Left renal cortex interstitium (tissue), 4 donors: ENCODE results near the gene DPP10. TPM values are rescaled to one million over a fixed set of nuclear protein-coding genes. Genes with fewer than 3 reads are reported as not detected.
"Not testable (repeated sequence)": the region's sequence is repeated elsewhere in the genome, so short reads cannot be mapped to it uniquely, and the experiment has no call there.

ENCODE experiments used
- DNase-seq, 4 donors: peaks; one replicate each; pipeline ENCODE4 v3.0.0-alpha.2; 2013; ENCODE audit warnings: low read depth in 4 of 4, low spot score in 2 of 4, missing footprints in 1 of 4
- polyA plus RNA-seq, 4 donors: library from polyadenylated mRNA; unstranded; fragments of 120-200 nt; gene quantifications; one replicate each; pipeline ENCODE4 v1.2.1, GENCODE V29; 2013; ENCODE audit not compliant: insufficient read length in 4 of 4

The DPP10 gene
- polyA plus RNA-seq, 4 donors, result 12.0 to 14.9 (median 13.1) TPM

GRCh38 chr2:114700440-114700839 is 258.0 kb downstream of the DPP10 start:
- no peak for DNase-seq

DNA sequence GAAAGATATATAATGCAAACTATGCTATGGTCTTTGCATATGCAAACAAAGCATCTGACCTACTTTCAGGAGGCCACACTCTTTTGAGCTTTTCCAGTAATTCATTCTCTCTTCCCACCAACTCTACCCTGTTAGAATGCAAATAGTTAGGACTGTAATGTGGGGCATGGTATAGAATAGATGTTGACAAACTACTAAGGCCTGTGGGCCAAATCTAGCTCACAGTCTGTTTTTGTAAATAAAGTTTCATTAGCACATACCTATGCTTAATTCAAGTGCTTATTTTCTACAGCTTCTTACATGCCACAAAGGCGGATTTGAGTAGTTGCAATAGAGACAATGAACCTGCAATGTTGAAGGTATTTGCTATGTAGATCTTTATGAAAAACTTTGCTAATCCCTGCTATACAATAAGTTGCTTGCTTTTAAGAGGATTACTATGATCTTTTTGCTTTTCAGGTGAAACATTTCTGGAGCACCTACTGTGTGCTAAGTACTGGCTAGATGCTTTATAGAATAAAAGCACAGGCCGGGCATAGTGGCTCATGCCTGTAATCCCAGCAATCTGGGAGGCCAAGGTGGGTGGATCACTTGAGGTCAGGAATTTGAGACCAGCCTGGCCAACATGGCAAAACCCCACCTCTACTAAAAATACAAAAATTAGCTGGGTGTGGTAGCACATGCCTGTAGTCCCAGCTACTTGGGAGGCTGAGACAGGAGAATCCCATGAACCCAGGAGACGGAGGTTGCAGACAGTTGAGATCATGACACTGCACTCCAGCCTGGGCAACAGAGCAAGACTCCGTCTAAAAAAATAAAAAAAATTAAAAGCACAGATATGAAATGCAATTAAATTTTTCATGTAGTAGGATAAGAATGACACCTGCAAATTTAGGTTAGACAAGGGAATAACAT is 267.8 kb downstream of the DPP10 start:
- no peak for DNase-seq

DNA sequence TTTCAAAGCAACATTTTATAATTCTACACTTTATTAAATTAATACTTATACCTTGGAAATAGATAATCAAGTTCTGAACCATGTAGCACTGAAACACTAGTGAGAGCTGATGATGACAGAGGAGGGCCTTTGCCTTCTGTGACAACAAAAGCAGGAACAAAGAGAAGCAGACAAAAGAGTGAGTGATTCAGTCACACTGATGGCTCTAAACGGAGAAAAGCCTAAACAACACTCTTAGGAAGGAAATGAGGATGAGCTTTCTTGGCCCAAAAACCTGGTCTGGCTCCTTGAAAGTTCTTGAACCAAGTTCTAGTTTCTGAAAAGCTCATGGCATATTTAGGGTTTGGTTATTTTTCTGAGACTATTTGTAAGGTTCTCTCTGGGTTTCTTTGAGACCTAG is 271.9 kb downstream of the DPP10 start:
- no peak for DNase-seq

- no peak for DNase-seq
Observed at GRCh38 chr2:114717049-114717448, 274.6 kb downstream of the DPP10 start.

- DNase-seq, result no peak
Observed at GRCh38 chr2:114724454-114724853, 282.0 kb downstream of the DPP10 start.

DNA sequence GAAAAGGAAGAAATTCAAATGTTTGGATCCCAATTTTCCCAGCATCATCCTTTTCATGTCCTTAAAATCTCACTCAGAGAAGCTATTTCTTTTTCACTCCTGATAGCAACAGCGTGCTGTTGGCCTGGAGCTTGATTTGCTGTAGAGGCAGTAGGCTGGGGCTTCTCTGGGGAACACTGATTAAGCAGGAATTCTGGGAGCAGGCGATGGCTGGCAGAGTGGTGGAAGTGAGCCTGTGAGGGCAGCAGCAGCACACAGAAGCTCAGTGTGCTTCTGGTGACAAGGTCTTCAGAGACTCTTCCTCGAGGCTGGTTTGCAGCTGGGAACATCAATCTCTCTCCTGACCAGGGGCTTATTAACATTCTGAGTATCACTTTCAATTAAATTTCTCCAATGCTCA is 284.6 kb downstream of the DPP10 start:
- DNase-seq, result no peak

DNA sequence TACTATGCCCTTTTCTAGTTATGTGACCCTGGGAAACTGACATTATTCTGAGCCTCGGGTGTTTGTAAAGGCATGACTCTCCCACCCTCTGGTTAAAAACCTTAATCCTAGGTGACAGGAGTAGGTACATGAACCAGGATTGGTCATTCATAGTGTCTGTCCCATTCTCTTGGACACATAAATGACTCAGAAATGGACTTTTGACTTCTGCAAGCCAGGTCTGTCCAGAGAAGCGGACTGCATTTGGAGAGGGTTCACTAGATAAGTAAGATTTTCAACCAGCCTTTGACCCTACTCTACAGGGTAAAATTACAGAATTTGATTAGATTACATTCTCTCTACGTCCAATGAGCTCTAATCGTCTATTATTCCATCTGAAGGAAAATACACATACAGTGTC is 285.9 kb downstream of the DPP10 start:
- DNase-seq, result no peak

- DNase-seq, result no peak
Observed at GRCh38 chr2:114729026-114729425, 286.6 kb downstream of the DPP10 start.

GRCh38 chr2:114735126-114735525 is 292.7 kb downstream of the DPP10 start:
- DNase-seq, result no peak

- DNase-seq, result no peak
Observed at GRCh38 chr2:114742245-114742644, 299.8 kb downstream of the DPP10 start.

DNA sequence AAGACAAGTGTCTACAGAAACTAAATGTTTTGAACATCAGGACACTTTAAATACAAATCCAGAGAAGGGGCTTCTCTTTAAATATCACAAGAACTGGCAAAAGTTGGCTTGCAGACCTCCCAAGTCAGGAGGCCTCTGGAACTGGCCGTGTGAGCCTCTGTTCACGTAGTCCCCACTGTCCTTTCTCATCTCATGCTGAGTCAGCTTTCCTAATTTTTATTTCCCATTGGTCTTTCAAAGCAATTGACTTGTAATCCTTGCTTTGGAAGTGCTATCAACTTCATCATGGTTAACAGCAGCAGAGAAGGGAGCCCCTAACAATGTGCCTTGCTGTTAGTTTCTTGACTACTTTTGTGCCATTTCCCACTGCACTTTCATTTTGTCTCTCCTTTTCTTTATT is 303.3 kb downstream of the DPP10 start:
- no peak for DNase-seq

DNA sequence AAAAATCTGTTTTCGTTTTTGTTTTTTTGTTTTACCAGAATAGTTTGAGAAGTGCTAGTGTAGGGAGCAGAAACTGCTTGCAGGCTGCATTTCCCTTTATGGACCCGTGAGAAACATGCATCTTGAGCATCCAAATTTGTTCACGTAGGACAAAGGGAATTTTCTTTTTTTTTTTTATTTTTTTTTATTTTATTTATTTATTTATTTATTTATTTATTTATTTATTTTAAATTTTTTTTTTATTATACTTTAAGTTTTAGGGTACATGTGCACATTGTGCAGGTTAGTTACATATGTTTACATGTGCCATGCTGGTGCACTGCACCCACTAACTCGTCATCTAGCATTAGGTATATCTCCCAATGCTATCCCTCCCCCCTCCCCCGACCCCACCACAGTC is 305.7 kb downstream of the DPP10 start:
- not testable (repeated sequence) for DNase-seq

DNA sequence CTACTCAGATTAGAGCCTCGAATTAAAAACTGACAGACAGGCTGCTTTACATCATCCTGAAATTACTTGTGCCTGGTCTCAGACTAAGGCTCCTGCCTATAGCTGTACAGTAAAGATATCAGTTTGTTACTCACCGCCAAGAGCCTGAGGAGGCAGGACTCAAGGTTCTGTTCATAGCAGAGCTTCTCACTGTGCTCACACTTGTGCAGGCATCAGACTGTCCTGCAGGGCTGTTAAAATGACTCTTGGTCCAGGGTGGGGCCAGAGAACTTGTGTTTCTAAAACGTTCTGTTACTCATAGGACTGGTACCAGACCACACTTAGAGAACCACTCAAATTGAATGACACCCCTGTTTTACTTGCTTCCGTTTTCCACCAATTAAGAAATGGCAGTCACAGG is 310.0 kb downstream of the DPP10 start:
- no peak for DNase-seq

DNA sequence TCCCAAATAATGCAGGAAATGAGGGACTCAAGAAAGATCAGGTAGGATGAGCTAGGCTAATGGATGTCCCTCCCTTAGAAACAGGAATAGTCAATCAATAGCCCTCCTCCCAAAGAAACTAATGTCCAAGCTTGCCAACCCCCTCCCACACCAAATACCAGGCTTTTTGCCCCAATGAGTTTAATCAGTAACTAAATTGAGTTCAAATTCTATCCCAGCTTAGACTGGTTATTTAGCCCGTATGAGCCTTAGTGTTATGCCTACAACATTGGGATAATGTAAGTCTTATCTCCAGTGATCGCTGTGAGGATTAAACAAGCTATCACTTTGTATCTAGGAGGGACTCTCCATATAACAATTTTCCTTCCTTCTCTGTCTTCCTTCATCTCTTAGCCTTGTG is 310.7 kb downstream of the DPP10 start:
- no peak for DNase-seq

GRCh38 chr2:114754907-114755563 is 312.6 kb downstream of the DPP10 start:
- no peak for DNase-seq

- DNase-seq, result no peak
Observed at GRCh38 chr2:114762376-114762775, 319.9 kb downstream of the DPP10 start.

DNA sequence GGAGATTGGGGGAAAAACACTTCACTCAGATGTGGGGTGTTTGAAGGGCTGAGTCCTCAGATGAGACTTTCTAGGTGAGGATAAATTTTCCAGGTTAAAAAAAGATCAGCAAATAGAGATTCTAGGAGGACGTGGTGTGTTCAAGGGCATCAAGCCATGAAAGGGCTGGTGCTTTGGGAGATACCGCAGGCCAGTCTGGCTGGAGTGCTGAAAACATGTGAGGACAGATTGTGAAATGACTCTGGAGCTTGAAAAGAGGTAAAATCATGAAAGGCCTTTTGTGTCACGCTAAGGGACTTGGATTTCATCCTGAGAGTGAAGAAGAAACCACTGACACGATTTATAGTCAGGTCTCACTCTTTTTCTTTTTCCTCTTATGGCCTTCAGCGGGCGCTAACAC is 320.5 kb downstream of the DPP10 start:
- no peak for DNase-seq

DNA sequence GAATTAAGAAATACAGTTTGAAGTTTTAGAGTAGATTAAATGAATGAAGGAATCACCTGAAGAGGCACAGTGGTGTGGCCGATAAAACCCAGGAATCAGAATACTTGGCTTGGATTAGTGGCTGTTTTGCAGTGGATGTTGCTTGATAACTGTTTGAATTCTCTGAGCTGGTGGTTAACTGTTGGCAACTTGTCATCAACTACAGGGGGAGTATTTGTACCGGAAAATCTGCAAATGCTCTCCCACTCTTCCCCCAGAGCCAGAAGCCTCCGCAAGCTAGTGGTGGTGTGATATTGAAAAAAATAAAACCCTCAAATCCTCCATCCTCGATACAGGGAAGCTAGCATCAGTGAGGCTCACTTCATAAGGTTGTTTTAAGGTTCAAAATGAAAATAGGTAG is 326.7 kb downstream of the DPP10 start:
- no peak for DNase-seq

- DNase-seq, result no peak
Observed at GRCh38 chr2:114769991-114770390, 327.6 kb downstream of the DPP10 start.

DNA sequence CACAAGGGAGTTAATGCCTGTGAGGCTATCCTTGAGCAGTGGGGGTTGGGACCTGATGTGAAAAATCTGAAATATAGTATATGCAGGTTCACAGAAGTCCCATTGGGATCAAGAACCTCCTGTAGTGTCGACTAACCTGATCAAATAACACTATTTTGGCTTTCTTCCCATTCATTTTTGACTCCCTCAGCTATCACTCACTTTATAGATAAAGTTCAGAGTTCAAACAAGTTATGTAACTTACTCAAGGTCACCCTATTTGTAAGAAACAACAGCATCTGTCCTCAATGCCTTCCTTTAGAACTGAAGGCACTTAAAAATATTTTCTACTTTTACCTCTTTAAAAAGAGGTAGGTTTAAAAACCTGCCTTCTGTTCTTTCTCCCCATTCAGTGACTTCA is 341.6 kb downstream of the DPP10 start:
- DNase-seq, result no peak

- DNase-seq, result no peak
Observed at GRCh38 chr2:114784890-114785583, 342.6 kb downstream of the DPP10 start.
